ENCODE data around the gene ZNF622.

ZNF622 gene

GRCh38 chr5:16428359-16428758 is 37.2 kb downstream of the ZNF622 start:
- DNase-seq: no peak

GRCh38 chr5:16427587-16427986 is 38.0 kb downstream of the ZNF622 start:
- no peak for DNase-seq

- DNase-seq: no peak
These were observed 47.1 kb downstream of the ZNF622 start for GRCh38 chr5:16418471-16418922.

GRCh38 chr5:16417398-16418074 is 48.1 kb downstream of the ZNF622 start:
- no peak for DNase-seq

- no peak for DNase-seq
These were observed 50.7 kb downstream of the ZNF622 start for GRCh38 chr5:16414861-16415260.

GRCh38 chr5:16413166-16413860 is 52.3 kb downstream of the ZNF622 start:
- no peak for DNase-seq

GRCh38 chr5:16412556-16412955 is 53.0 kb downstream of the ZNF622 start:
- no peak for DNase-seq

- no peak for DNase-seq
These were observed 53.7 kb downstream of the ZNF622 start for GRCh38 chr5:16411741-16412455.

- DNase-seq: no peak
These were observed 54.4 kb downstream of the ZNF622 start for GRCh38 chr5:16411235-16411634.

GRCh38 chr5:16410338-16410737 is 55.3 kb downstream of the ZNF622 start:
- DNase-seq: no peak

- DNase-seq: no peak
These were observed 59.0 kb downstream of the ZNF622 start for GRCh38 chr5:16406630-16407029.

- DNase-seq: no peak
These were observed 59.6 kb downstream of the ZNF622 start for GRCh38 chr5:16406023-16406422.
